Measurements from ENCODE around the gene FAM156A.
"Not testable (repeated sequence)": the region's sequence is repeated elsewhere in the genome, so short reads cannot be mapped to it uniquely, and the experiment has no call there.

FAM156A gene

DNA sequence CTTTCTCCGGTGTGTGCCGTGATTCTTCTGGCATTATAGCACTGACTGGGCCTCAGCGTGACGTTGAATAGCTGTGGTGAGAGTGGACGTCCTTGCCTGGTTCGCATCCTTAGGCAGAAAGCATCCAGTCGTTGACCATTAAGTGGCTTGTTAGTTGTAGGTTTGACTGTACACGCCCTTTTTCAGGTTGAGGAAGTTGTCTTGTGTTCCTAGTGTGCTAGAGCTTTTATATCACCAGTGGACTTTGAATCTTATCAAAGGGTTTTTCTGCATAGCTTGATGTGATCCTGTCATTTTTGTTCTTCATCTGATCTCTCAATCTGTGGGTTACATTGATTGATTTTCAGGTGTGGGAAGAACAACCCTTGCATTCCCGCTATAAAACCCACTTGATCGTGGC, 52.8 kb downstream of the FAM156A start:
- not testable (repeated sequence) for DNase-seq (ENCODE audit: low read depth)

Data from ELR (cell line).